ENCODE data around the gene SHOX.

GRCh38 chrX:618761-619450, 11.7 kb upstream of the SHOX start:
- TF ChIP-seq CTCF (IDR thresholded peaks at IDR 0.05) (no peak), POLR2A (IDR thresholded peaks at IDR 0.05) (no peak)

All from right lobe of liver (tissue), 4 donors.